Kidney epithelial cell (primary cell): ENCODE measurements around the gene AMPD3. TPM values are rescaled to one million over a fixed set of nuclear protein-coding genes. Genes with fewer than 3 reads are reported as not detected.

ENCODE experiments used
- DNase-seq: peaks from one replicate; pipeline ENCODE4 v3.0.0-alpha.2; 2010; ENCODE audit warnings: low read depth
- H3K27me3 ChIP-seq: 2 replicates; pipeline ENCODE4 v1.6.0; 2011; ENCODE audit warnings: low read length; ENCODE audit not compliant: control insufficient read depth, insufficient read depth
- H3K36me3 ChIP-seq: 2 replicates; pipeline ENCODE4 v1.5.1; 2011; ENCODE audit warnings: low read length; ENCODE audit not compliant: control insufficient read depth, insufficient read depth
- H3K4me3 ChIP-seq: 2 replicates; pipeline ENCODE4 v1.5.1; 2011; ENCODE audit warnings: low read depth, mild to moderate bottlenecking, control low read depth, low read length
- total RNA-seq: library from RNA; depleted of rRNA; stranded (reverse); fragments of >200 nt; gene quantifications from 2 replicates; pipeline ENCODE4 v1.2.3, GENCODE V29; 2015
- TF ChIP-seq, protein P1 (sequence below): IDR thresholded peaks from 2 replicates; pipeline ENCODE4 v1.5.1; 2011; ENCODE audit warnings: mild to moderate bottlenecking, moderate library complexity, low read length, control low read depth, inconsistent platforms; ENCODE audit not compliant: insufficient read depth, poor library complexity, severe bottlenecking

Gene AMPD3
- total RNA-seq, 1 donor from 2014 or later: 6.6 TPM

GRCh38 chr11:10518891-10519290 is 63.8 kb downstream of the AMPD3 start:
- Histone ChIP-seq H3K27me3 (no peaks in the 10 kb centered on the region), H3K36me3 (no peaks in the 10 kb centered on the region), H3K4me3 (no peak overlapping the region)
- DNase-seq: no peak
- TF ChIP-seq, protein P1, sequence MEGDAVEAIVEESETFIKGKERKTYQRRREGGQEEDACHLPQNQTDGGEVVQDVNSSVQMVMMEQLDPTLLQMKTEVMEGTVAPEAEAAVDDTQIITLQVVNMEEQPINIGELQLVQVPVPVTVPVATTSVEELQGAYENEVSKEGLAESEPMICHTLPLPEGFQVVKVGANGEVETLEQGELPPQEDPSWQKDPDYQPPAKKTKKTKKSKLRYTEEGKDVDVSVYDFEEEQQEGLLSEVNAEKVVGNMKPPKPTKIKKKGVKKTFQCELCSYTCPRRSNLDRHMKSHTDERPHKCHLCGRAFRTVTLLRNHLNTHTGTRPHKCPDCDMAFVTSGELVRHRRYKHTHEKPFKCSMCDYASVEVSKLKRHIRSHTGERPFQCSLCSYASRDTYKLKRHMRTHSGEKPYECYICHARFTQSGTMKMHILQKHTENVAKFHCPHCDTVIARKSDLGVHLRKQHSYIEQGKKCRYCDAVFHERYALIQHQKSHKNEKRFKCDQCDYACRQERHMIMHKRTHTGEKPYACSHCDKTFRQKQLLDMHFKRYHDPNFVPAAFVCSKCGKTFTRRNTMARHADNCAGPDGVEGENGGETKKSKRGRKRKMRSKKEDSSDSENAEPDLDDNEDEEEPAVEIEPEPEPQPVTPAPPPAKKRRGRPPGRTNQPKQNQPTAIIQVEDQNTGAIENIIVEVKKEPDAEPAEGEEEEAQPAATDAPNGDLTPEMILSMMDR: no peak

DNA sequence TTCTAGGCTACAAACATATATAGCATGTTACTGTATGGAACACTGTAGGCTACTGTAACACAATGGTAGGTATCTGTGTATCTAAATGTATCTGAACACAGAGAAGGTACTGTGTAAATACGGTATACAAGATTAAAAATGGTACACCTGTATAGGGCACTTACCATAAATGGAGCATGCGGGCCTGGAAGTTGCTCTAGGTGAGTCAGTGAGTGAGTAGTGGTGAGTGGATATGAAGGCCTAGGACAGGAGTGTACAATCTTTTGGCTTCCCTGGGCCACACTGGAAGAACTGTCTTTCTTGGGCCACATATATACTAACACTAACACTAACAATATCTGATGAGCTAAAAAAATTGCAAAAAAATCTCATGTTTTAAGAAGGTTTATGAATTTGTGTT is 64.6 kb downstream of the AMPD3 start:
- DNase-seq: no peak
- H3K27me3 ChIP-seq: no peaks in the 10 kb centered on the region
- H3K4me3 ChIP-seq: no peak overlapping the region
- TF ChIP-seq, protein P1: no peak
- H3K36me3 ChIP-seq: no peaks in the 10 kb centered on the region

GRCh38 chr11:10520562-10520961 is 65.5 kb downstream of the AMPD3 start:
- no peak for DNase-seq
- no peaks in the 10 kb centered on the region for H3K27me3 ChIP-seq
- no peaks in the 10 kb centered on the region for H3K36me3 ChIP-seq

GRCh38 chr11:10522276-10522675 is 67.2 kb downstream of the AMPD3 start:
- Histone ChIP-seq H3K4me3 (no peak overlapping the region), H3K36me3 (no peaks in the 10 kb centered on the region), H3K27me3 (no peaks in the 10 kb centered on the region)
- TF ChIP-seq, protein P1: no peak
- DNase-seq: no peak

More at GRCh38 chr11:10520562-10520961, 65.5 kb downstream of the AMPD3 start:
- TF ChIP-seq, protein P1: no peak
- no peak overlapping the region for H3K4me3 ChIP-seq

- TF ChIP-seq, protein P1: no peak
- Histone ChIP-seq H3K27me3 (no peaks in the 10 kb centered on the region), H3K4me3 (no peak overlapping the region), H3K36me3 (no peaks in the 10 kb centered on the region)
- DNase-seq: no peak
These were observed 67.9 kb downstream of the AMPD3 start for GRCh38 chr11:10522921-10523320.

- Histone ChIP-seq H3K27me3 (no peaks in the 10 kb centered on the region), H3K4me3 (no peak overlapping the region), H3K36me3 (no peaks in the 10 kb centered on the region)
- DNase-seq: no peak
- TF ChIP-seq, protein P1: no peak
These were observed 69.4 kb downstream of the AMPD3 start for GRCh38 chr11:10524471-10524870.
